Neural cell (in vitro differentiated cells): Measurements from ENCODE around the gene FBXL15. TPM values are rescaled to one million over a fixed set of nuclear protein-coding genes. Genes with fewer than 3 reads are reported as not detected.

Experiments used
- H2AFZ ChIP-seq: fragments of 200-600, 300-800 bp; sonication (generic), shearing (Covaris generic); 2 replicates; pipeline ENCODE4 v1.6.0; 2014; ENCODE audit warnings: low read depth, mild to moderate bottlenecking, antibody characterized with exemption, low read length, moderate library complexity
- H3F3A ChIP-seq: fragments of 200-600 bp; shearing (Covaris generic); 2 replicates; pipeline ENCODE4 v1.6.1; 2016; ENCODE audit warnings: mild to moderate bottlenecking, moderate library complexity, mixed read lengths, antibody characterized with exemption, low read length; ENCODE audit not compliant: insufficient read depth, poor library complexity, severe bottlenecking
- H3K27ac ChIP-seq: fragments of 200-600, 300-800 bp; sonication (generic), shearing (Covaris generic); 2 replicates; pipeline ENCODE4 v1.5.1; 2014; ENCODE audit warnings: mild to moderate bottlenecking, low read length, moderate library complexity
- H3K27me3 ChIP-seq: fragments of 300-800, 200-600 bp; sonication (generic), shearing (Covaris generic); 2 replicates; pipeline ENCODE4 v1.6.0; 2014; ENCODE audit warnings: mild to moderate bottlenecking, low read depth, low read length, moderate library complexity; ENCODE audit not compliant: insufficient read depth
- H3K36me3 ChIP-seq: fragments of 300-800, 200-600 bp; sonication (generic), shearing (Covaris generic); 2 replicates; pipeline ENCODE4 v1.5.1; 2014; ENCODE audit warnings: mild to moderate bottlenecking, antibody characterized with exemption, low read length, moderate library complexity; ENCODE audit not compliant: insufficient read depth
- H3K4me2 ChIP-seq: fragments of 300-800, 200-600 bp; sonication (generic), shearing (Covaris generic); 2 replicates; pipeline ENCODE4 v1.6.0; 2014; ENCODE audit warnings: mild to moderate bottlenecking, low read length
- H3K4me3 ChIP-seq: fragments of 300-800, 200-600 bp; sonication (generic), shearing (Covaris generic); 2 replicates; pipeline ENCODE4 v1.5.1; 2014; ENCODE audit warnings: mild to moderate bottlenecking, low read length, moderate library complexity
- H3K79me2 ChIP-seq: fragments of 200-600 bp; shearing (Covaris generic); replicated peaks from 2 replicates; pipeline ENCODE4 v1.6.0; 2014; ENCODE audit warnings: mild to moderate bottlenecking, low read length, moderate library complexity; ENCODE audit not compliant: insufficient read depth
- H3K9ac ChIP-seq: fragments of 300-800, 200-600 bp; sonication (generic), shearing (Covaris generic); 2 replicates; pipeline ENCODE4 v1.6.1; 2016; ENCODE audit warnings: mild to moderate bottlenecking, low read length, mixed read lengths
- H3K9me2 ChIP-seq: fragments of 200-600 bp; shearing (Covaris generic); 2 replicates; pipeline ENCODE4 v1.6.1; 2016; ENCODE audit warnings: mild to moderate bottlenecking, low read length, mixed read lengths; ENCODE audit not compliant: insufficient read depth
- H3K9me3 ChIP-seq: fragments of 200-600, 300-800 bp; sonication (generic), shearing (Covaris generic); 2 replicates; pipeline ENCODE4 v1.6.1; 2016; ENCODE audit warnings: mild to moderate bottlenecking, mixed run types, low read length, moderate library complexity, mixed read lengths
- H4K20me1 ChIP-seq: fragments of 200-600 bp; shearing (Covaris generic); 2 replicates; pipeline ENCODE4 v1.6.1; 2016; ENCODE audit warnings: mild to moderate bottlenecking, mixed run types; ENCODE audit not compliant: insufficient read depth
- EP300 ChIP-seq: fragments of 450-650 bp; conservative IDR thresholded peaks from 2 replicates; pipeline ENCODE4 v1.6.1; 2014; ENCODE audit warnings: antibody characterized with exemption, mild to moderate bottlenecking, moderate library complexity; ENCODE audit not compliant: poor library complexity, severe bottlenecking
- EZH2 ChIP-seq: fragments of 200-600, 300-800 bp; shearing (Covaris generic), sonication (generic); IDR thresholded peaks from 2 replicates; pipeline ENCODE4 v1.6.1; 2014; ENCODE audit warnings: antibody characterized with exemption, low read length, borderline replicate concordance, mild to moderate bottlenecking; ENCODE audit not compliant: insufficient read depth, poor library complexity, severe bottlenecking
- MXI1 ChIP-seq: fragments of 450-650 bp; conservative IDR thresholded peaks from 2 replicates; pipeline ENCODE4 v1.6.1; 2014; ENCODE audit warnings: antibody characterized with exemption, mild to moderate bottlenecking; ENCODE audit not compliant: poor library complexity, severe bottlenecking
- POLR2AphosphoS5 ChIP-seq: IDR thresholded peaks from 2 replicates; pipeline ENCODE4 v1.6.1; 2012
- RAD21 ChIP-seq: fragments of 450-650 bp; conservative IDR thresholded peaks from 2 replicates; pipeline ENCODE4 v1.6.1; 2014; ENCODE audit warnings: antibody characterized with exemption, mild to moderate bottlenecking, moderate library complexity
- SMC3 ChIP-seq: fragments of 450-650 bp; conservative IDR thresholded peaks from 2 replicates; pipeline ENCODE4 v1.6.1; 2014; ENCODE audit warnings: antibody characterized with exemption, mild to moderate bottlenecking, moderate library complexity; ENCODE audit not compliant: poor library complexity
- TAF1 ChIP-seq: IDR thresholded peaks from 2 replicates; pipeline ENCODE4 v1.6.1; 2012; ENCODE audit warnings: low read depth
- polyA plus RNA-seq: library from polyadenylated mRNA; depleted of rRNA; stranded (reverse); fragments of >200 nt; gene quantifications from 2 replicates; pipeline ENCODE4 v1.2.3, GENCODE V29; 2014
- TF ChIP-seq, protein P1 (sequence below): IDR thresholded peaks from 2 replicates; pipeline ENCODE4 v1.6.1; 2012; ENCODE audit warnings: borderline replicate concordance
- TF ChIP-seq, protein P2 (sequence below): fragments of 450-650 bp; IDR thresholded peaks from 2 replicates; pipeline ENCODE4 v1.5.1; 2014; ENCODE audit warnings: antibody characterized with exemption, mild to moderate bottlenecking, moderate library complexity; ENCODE audit not compliant: poor library complexity, severe bottlenecking

Gene FBXL15
- polyA plus RNA-seq, 1 donor from 2014 or later, result 37.8 TPM

DNA sequence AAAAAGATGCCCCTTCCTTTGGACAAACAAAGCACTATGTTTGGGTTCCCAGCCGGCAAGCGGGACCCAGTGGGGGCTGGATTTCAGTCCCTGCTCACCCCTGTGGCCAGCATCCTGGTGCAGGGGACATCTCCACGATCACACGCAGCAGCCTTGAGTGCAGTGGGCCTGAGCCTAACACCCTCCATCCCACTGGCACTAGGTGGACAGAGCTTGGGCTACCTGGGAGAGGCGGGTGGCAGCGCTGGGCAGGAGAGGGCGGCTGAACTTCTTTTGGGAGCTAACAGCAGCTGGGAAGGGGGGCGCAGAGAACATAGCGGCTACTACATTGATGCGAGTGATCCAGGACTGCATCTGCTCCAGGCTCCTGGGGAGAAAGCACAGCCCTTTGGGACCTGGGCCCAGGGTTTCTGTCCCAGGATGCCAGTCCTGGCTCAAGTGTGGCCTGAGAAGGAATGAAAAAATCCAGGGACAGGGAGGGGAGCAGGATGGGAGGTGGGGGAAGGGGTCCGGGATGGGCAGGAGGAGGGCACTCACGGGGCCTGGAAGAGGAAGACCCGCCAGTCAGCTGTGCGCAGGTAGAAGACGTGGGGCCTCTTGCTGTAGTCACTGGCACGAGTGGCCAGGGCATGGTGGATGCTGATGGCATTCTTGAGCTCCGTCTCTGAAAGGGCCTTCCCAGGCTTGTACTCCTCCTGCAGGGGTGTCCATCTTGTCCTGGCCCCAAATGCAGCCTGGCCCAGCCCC is 16.1 kb upstream of the FBXL15 start:
- Histone ChIP-seq H3K36me3 (no peaks in the 10 kb centered on the region), H3K79me2 (no peaks in the 10 kb centered on the region)
- TF ChIP-seq MXI1, result no peak
- no peak for TF ChIP-seq SMC3
- no peak for TF ChIP-seq POLR2AphosphoS5
- no peak for TF ChIP-seq EP300
- no peak for TF ChIP-seq RAD21
- TF ChIP-seq, protein P1, sequence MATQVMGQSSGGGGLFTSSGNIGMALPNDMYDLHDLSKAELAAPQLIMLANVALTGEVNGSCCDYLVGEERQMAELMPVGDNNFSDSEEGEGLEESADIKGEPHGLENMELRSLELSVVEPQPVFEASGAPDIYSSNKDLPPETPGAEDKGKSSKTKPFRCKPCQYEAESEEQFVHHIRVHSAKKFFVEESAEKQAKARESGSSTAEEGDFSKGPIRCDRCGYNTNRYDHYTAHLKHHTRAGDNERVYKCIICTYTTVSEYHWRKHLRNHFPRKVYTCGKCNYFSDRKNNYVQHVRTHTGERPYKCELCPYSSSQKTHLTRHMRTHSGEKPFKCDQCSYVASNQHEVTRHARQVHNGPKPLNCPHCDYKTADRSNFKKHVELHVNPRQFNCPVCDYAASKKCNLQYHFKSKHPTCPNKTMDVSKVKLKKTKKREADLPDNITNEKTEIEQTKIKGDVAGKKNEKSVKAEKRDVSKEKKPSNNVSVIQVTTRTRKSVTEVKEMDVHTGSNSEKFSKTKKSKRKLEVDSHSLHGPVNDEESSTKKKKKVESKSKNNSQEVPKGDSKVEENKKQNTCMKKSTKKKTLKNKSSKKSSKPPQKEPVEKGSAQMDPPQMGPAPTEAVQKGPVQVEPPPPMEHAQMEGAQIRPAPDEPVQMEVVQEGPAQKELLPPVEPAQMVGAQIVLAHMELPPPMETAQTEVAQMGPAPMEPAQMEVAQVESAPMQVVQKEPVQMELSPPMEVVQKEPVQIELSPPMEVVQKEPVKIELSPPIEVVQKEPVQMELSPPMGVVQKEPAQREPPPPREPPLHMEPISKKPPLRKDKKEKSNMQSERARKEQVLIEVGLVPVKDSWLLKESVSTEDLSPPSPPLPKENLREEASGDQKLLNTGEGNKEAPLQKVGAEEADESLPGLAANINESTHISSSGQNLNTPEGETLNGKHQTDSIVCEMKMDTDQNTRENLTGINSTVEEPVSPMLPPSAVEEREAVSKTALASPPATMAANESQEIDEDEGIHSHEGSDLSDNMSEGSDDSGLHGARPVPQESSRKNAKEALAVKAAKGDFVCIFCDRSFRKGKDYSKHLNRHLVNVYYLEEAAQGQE, result no peak

DNA sequence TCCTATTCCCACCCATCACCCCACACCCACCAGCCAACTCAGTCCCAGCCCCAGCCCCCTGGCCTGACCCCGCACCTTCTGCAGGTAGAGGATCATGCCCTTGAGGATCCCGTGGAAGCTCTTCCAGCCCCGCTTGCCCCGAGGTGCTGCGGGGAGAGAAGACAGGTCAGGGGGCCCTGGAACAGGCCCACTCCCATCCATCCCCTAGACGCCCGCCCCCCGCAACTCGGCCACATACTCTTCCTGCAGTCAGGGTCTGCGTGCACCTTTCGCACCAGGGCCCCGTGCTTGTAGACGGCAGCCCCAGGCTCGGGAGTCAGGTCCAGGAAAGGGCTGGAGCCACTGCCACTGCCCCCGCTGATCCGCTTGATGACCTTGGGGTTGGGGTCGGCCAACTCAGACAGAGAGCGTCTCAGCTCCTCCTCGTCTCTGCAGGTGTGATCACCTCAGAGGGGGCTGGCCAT is 15.5 kb upstream of the FBXL15 start:
- no peaks in the 10 kb centered on the region for H3K9me3 ChIP-seq
- H3K4me2 ChIP-seq, result no peak overlapping the region
- H3K27me3 ChIP-seq, result peaks cover 7% of the 10 kb centered on the region
- no peaks in the 10 kb centered on the region for H3K9me2 ChIP-seq
- no peak overlapping the region for H3K27ac ChIP-seq
- no peak overlapping the region for H3K4me3 ChIP-seq
- no peaks in the 10 kb centered on the region for H4K20me1 ChIP-seq
- TF ChIP-seq EZH2, result no peak
- TF ChIP-seq TAF1, result no peak
- no peak for TF ChIP-seq POLR2AphosphoS5
- no peak for TF ChIP-seq MXI1
- TF ChIP-seq, protein P2, sequence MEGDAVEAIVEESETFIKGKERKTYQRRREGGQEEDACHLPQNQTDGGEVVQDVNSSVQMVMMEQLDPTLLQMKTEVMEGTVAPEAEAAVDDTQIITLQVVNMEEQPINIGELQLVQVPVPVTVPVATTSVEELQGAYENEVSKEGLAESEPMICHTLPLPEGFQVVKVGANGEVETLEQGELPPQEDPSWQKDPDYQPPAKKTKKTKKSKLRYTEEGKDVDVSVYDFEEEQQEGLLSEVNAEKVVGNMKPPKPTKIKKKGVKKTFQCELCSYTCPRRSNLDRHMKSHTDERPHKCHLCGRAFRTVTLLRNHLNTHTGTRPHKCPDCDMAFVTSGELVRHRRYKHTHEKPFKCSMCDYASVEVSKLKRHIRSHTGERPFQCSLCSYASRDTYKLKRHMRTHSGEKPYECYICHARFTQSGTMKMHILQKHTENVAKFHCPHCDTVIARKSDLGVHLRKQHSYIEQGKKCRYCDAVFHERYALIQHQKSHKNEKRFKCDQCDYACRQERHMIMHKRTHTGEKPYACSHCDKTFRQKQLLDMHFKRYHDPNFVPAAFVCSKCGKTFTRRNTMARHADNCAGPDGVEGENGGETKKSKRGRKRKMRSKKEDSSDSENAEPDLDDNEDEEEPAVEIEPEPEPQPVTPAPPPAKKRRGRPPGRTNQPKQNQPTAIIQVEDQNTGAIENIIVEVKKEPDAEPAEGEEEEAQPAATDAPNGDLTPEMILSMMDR, result no peak
- no peak for TF ChIP-seq SMC3
- no peak for TF ChIP-seq EP300
- no peak for TF ChIP-seq RAD21
- TF ChIP-seq, protein P1, result no peak
- no peak overlapping the region for H2AFZ ChIP-seq
- H3K9ac ChIP-seq, result no peak overlapping the region
- H3K36me3 ChIP-seq, result no peaks in the 10 kb centered on the region
- no peaks in the 10 kb centered on the region for H3F3A ChIP-seq
- no peaks in the 10 kb centered on the region for H3K79me2 ChIP-seq

More for the DNA sequence above, 16.1 kb upstream of the FBXL15 start:
- Histone ChIP-seq H3K4me2 (no peak overlapping the region), H3K27me3 (peaks cover 7% of the 10 kb centered on the region), H3K9ac (no peak overlapping the region), H3K27ac (no peak overlapping the region), H3F3A (no peaks in the 10 kb centered on the region), H2AFZ (no peak overlapping the region), H4K20me1 (no peaks in the 10 kb centered on the region), H3K9me2 (no peaks in the 10 kb centered on the region), H3K4me3 (no peak overlapping the region), H3K9me3 (no peaks in the 10 kb centered on the region)
